ENCODE data around the gene REXO1.
A peak's percentile ranks its signal among the peaks of the same experiment; 100 is the strongest.

The REXO1 gene

DNA sequence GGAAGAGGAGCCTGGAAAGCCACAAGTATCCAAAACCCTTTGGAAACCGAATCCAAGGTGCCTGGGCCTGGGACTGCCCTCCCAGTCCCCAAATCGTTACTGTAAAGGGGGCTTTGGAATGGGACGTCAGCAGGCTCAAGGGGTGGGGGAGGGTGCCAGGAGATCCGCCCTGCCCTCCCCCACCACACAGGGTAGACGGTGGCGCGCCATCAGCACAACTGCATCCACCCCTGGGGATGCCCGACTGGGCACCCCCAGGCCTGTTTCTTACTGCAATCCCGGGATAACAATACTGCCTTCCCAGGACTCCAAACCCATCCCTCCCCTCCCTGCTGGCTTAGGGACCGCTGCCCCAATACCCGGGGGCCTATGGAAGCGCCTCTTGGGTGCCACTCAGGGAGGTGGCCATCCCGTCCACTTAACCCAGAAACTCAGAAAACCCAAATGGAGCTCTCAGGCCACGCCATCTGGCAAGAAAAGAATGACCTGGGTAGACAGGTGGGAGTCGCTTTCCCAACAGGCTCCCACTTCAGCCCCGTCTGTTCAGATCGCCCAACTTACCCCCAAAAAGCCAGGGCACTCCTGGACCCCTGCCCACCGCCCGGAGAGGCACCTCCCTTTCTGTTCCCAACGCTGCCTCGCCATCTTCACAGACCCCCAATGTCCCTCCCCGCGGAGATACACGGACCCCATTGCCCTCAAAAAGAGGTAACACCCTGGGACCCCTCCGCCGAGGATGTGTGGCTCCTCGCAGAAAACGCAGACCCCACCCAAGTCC is 12.7 kb upstream of the REXO1 start:
- peaks cover 62% of the 10 kb centered on the region for H3K4me1 Mint-ChIP-seq (ENCODE audit: low read depth)

GRCh38 chr19:1860042-1860775 is 11.9 kb upstream of the REXO1 start:
- peaks cover 30% of the 10 kb centered on the region for H3K36me3 Mint-ChIP-seq (ENCODE audit: low read depth)
- peak overlapping the region; percentile 91 for H3K4me3 Mint-ChIP-seq
- H3K27ac Mint-ChIP-seq = peak overlapping the region; percentile 97
- H3K9me3 Mint-ChIP-seq = no peaks in the 10 kb centered on the region
- H3K27me3 Mint-ChIP-seq = no peaks in the 10 kb centered on the region
- H3K4me1 Mint-ChIP-seq (ENCODE audit: low read depth) = peaks cover 55% of the 10 kb centered on the region
- intact Hi-C loops (cut with micrococcal nuclease) = loop anchor here (5.0 kb wide), 1 partner anchor 37 kb away; no protein-coding TSS in a partner anchor

More for the DNA sequence above, 12.7 kb upstream of the REXO1 start:
- H3K27me3 Mint-ChIP-seq = no peaks in the 10 kb centered on the region
- no peaks in the 10 kb centered on the region for H3K9me3 Mint-ChIP-seq
- peak overlapping the region; percentile 89 for H3K27ac Mint-ChIP-seq
- H3K4me3 Mint-ChIP-seq = peak overlapping the region; percentile 91
- H3K36me3 Mint-ChIP-seq (ENCODE audit: low read depth) = peaks cover 25% of the 10 kb centered on the region
- intact Hi-C loops (cut with micrococcal nuclease) = loop anchor here (5.0 kb wide), 1 partner anchor 36 kb away; no protein-coding TSS in a partner anchor

GRCh38 chr19:1859331-1859781 is 11.1 kb upstream of the REXO1 start:
- intact Hi-C loops (cut with micrococcal nuclease) = no loop called here
- Mint-ChIP-seq H3K4me3 (peak overlapping the region; percentile 48), H3K9me3 (no peaks in the 10 kb centered on the region), H3K27ac (peak overlapping the region; percentile 97), H3K27me3 (no peaks in the 10 kb centered on the region), H3K4me1 (ENCODE audit: low read depth) (peaks cover 59% of the 10 kb centered on the region), H3K36me3 (ENCODE audit: low read depth) (peaks cover 32% of the 10 kb centered on the region)

DNA sequence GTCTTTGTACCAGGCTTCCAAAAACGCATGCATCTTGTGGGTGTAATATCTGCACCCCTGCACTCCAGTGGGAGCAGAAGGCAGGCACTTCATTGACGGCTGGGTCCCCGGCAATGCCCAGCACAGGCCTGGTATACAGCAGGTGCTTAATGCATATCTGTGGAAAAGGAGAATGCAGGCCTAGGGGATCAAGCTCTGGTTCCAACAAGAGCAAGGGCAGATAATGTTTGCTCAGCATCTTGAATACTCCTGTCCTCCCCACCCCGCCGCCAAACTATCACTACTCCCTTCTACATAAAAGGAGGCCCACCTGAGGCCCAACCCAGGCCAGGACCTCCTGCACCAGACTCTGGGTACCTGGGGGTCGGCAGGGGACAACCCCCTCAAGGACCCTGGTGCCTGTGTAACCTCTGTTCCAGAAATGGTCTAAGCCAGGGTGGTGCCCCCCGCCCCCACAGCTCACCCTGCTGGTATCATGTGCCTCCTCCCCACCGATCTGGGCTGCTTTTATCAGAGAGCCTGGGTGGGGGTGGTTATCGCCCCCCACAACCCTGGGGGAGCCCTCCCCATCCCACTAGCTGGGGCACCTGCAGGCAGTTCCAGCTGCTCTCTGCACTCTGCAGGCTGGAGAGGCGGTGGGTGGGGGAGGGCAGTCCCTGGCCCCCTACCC is 10.3 kb upstream of the REXO1 start:
- Mint-ChIP-seq H3K27ac (peak overlapping the region; percentile 97), H3K9me3 (no peaks in the 10 kb centered on the region), H3K4me3 (peak overlapping the region; percentile 82), H3K4me1 (ENCODE audit: low read depth) (peaks cover 64% of the 10 kb centered on the region), H3K36me3 (ENCODE audit: low read depth) (peaks cover 39% of the 10 kb centered on the region), H3K27me3 (no peaks in the 10 kb centered on the region)
- intact Hi-C loops (cut with micrococcal nuclease) = no loop called here

DNA sequence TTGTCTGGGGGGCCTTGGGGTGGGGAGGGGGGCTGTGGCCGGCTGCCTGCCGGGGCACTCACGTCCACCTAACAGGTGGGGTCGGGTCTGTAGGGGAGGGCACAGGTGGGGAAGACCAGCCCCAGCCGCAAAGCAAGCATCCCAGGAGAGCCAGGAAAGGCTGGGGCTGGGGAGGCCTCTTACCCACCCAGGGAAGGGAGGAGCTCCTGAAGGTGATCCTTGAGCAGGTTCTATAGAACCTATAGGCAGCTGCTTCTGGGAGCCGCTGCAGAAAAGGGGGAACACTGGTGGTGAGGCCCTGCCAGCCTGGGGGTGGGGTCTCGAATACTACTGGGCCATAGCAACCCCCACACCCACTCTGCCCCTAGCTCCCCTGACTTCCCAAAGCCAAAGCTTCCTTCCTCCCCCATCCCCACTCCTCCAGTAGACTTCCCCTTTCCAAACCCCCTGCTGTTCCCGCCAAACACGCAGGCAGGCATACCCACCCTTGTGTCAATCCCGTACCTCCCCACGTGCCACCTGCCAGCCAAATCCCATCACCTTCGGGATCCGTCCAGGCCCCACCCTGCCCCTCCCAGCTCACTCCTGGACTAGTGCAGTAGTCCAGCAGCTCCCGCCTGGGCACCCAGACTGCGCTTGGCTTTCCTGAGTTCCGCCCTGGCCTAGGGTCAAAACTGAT is 9.5 kb upstream of the REXO1 start:
- Mint-ChIP-seq H3K9me3 (no peaks in the 10 kb centered on the region), H3K4me1 (ENCODE audit: low read depth) (peaks cover 70% of the 10 kb centered on the region), H3K4me3 (peak overlapping the region; percentile 82), H3K36me3 (ENCODE audit: low read depth) (peaks cover 45% of the 10 kb centered on the region), H3K27ac (peak overlapping the region; percentile 97), H3K27me3 (no peaks in the 10 kb centered on the region)
- intact Hi-C loops (cut with micrococcal nuclease) = no loop called here

DNA sequence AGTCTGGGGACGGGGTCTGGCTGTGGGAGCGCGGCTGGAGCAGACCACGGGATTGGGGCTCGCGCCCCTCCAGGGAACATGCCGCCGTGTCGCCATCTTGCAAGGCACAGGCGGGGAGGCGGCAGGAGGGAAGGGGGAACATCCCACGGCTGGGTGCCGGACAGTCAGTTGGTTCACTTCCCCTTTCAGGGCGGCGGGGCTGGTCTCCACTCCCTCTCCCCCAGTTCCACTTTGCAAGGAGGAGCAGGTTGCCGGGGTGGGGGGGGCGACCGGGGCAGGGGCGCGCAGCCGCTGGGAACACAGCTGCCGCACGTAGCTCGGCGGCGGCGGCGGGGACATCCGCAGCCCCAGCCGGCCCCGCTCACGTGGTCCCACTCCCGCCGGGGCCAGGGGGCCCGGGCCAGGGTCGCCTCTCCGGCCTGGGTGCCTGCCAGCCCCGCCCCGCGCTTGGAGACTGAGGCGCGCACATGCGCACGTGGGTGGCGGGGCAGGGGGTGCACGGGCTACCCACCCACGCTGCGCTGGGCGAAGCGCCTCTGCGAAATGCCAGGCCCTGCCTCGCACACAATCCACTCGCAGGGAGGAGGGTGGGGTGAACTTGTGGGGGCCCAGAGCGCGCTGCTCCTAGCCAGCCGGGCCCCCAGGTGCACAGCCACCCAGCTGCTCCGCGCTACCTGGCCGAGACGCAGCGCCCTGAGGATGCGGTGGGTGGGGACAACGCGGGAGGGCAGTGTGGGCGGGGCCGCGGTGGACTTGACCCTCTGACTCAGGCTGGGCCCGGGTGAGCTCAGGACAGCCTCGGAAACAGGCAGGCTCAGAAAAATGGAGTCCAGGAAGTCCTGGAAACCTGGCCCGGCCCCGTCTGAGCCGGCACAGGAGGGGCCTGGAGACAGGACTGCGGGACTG is 8.7 kb upstream of the REXO1 start:
- Mint-ChIP-seq H3K27ac (peak overlapping the region; percentile 97), H3K36me3 (ENCODE audit: low read depth) (peaks cover 38% of the 10 kb centered on the region), H3K27me3 (peaks cover 4% of the 10 kb centered on the region), H3K4me3 (peak overlapping the region; percentile 88), H3K4me1 (ENCODE audit: low read depth) (peaks cover 77% of the 10 kb centered on the region), H3K9me3 (no peaks in the 10 kb centered on the region)
- intact Hi-C loops (cut with micrococcal nuclease) = no loop called here

DNA sequence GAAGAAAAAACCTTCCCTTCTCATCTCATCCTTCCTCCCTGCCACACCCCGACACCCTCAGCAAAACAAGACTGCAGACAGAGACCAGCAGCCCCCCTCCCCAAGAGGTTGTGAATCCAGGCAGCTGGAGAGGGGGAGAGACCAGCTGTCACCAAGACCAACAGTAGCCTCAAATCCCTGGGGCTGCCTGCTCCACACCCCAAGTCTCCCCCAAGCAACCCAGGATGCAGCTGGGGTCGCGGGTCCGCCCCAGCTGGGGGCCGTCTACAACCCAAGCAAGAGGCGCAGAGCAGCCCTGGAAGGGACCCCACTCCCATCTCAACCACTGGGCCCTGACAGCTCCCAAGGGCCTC is 8.0 kb upstream of the REXO1 start:
- H3K4me3 Mint-ChIP-seq = peak overlapping the region; percentile 88
- peaks cover 72% of the 10 kb centered on the region for H3K4me1 Mint-ChIP-seq (ENCODE audit: low read depth)
- no peaks in the 10 kb centered on the region for H3K9me3 Mint-ChIP-seq
- H3K27ac Mint-ChIP-seq = peak overlapping the region; percentile 97
- H3K27me3 Mint-ChIP-seq = peaks cover 4% of the 10 kb centered on the region
- peaks cover 33% of the 10 kb centered on the region for H3K36me3 Mint-ChIP-seq (ENCODE audit: low read depth)
- intact Hi-C loops (cut with micrococcal nuclease) = no loop called here

DNA sequence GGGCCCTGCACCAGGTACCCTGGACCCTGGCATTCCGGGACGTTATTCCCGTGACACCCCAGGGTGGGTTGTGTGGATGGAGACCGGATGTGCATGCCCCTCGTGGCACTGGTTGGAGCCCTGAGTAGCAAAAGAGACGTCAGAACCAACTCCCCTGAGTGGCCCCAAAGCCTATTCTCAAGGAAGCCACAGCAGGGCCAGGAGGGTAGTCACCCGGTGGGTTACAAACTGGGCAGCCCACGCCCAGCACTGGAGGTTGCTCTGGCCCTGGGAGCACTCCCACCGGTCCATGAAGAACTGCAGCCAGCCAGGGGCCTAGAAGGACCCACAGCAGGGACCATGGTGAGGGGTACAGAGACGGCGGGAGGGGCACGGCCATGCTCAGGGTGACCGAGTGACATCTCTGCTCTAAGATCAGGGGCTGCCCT is 7.6 kb upstream of the REXO1 start:
- Mint-ChIP-seq H3K27me3 (peaks cover 4% of the 10 kb centered on the region), H3K4me1 (ENCODE audit: low read depth) (peaks cover 72% of the 10 kb centered on the region), H3K9me3 (no peaks in the 10 kb centered on the region), H3K36me3 (ENCODE audit: low read depth) (peaks cover 35% of the 10 kb centered on the region), H3K4me3 (peak overlapping the region; percentile 88), H3K27ac (peak overlapping the region; percentile 97)
- intact Hi-C loops (cut with micrococcal nuclease) = no loop called here

GRCh38 chr19:1855040-1855827 is 7.0 kb upstream of the REXO1 start:
- no peaks in the 10 kb centered on the region for H3K9me3 Mint-ChIP-seq
- H3K27me3 Mint-ChIP-seq = peaks cover 4% of the 10 kb centered on the region
- peaks cover 70% of the 10 kb centered on the region for H3K4me1 Mint-ChIP-seq (ENCODE audit: low read depth)
- peaks cover 41% of the 10 kb centered on the region for H3K36me3 Mint-ChIP-seq (ENCODE audit: low read depth)
- H3K4me3 Mint-ChIP-seq = peak overlapping the region; percentile 88
- H3K27ac Mint-ChIP-seq = peak overlapping the region; percentile 97
- intact Hi-C loops (cut with micrococcal nuclease) = no loop called here

- Mint-ChIP-seq H3K36me3 (ENCODE audit: low read depth) (peaks cover 46% of the 10 kb centered on the region), H3K27ac (peak overlapping the region; percentile 97), H3K27me3 (peaks cover 4% of the 10 kb centered on the region), H3K4me1 (ENCODE audit: low read depth) (peaks cover 70% of the 10 kb centered on the region), H3K9me3 (no peaks in the 10 kb centered on the region), H3K4me3 (peak overlapping the region; percentile 73)
- intact Hi-C loops (cut with micrococcal nuclease) = no loop called here
These were observed 6.3 kb upstream of the REXO1 start for GRCh38 chr19:1854542-1855039.

DNA sequence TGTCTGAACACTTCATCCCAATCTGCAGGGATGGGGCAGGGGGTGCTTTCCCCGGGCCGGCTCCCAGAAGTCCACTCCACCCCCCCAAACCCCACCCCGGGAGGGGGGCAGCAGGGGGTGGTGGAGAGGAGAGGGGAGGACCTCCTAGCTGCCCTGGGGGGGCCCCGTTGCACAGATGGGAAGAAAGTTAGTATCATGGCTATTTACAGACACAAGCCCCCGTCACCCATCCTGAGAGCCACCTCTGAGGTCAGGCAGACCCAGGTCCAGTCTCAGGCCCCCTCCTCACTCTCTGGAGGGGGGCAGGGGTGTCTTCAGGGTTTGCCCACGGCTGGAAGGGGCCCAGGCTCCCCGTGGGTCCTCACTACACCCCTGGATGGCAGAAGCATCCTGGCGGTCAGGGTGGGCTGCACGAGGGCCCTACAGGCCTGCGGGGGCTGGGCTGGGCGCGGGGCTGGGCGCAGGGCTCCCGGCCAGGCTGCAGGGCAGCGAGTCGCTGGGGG is 5.8 kb upstream of the REXO1 start:
- Mint-ChIP-seq H3K36me3 (ENCODE audit: low read depth) (peaks cover 46% of the 10 kb centered on the region), H3K27ac (peak overlapping the region; percentile 97), H3K4me3 (peak overlapping the region; percentile 73), H3K27me3 (peaks cover 4% of the 10 kb centered on the region), H3K4me1 (ENCODE audit: low read depth) (peaks cover 65% of the 10 kb centered on the region), H3K9me3 (no peaks in the 10 kb centered on the region)
- intact Hi-C loops (cut with micrococcal nuclease) = no loop called here

Data from dendritic cell treated with granulocyte-macrophage colony-stimulating factor and Interleukin-4, amounts not matched to agents 40 ng/mL and 50 ng/mL, for 4 days (primary cell).